ENCODE data around the gene GLYR1. TPM values are rescaled to one million over a fixed set of nuclear protein-coding genes. Genes with fewer than 3 reads are reported as not detected.

Gene GLYR1
- total and polyA plus RNA-seq, 10 of the 15 experiments (the other 5 are each of a cell fraction or from before 2014, with no cell fraction given) = 7.3 to 90.2 (median 57.2) TPM

GRCh38 chr16:4803401-4803844 is 43.7 kb downstream of the GLYR1 start (continued):
- TF ChIP-seq MAX (IDR thresholded peaks at IDR 0.05; ENCODE audit: low read depth, low read length) = no peak
- TF ChIP-seq PKNOX1 (IDR thresholded peaks at IDR 0.05) = no peak
- TF ChIP-seq TARDBP (IDR thresholded peaks at IDR 0.05; ENCODE audit: borderline replicate concordance) = no peak
- TF ChIP-seq MYC (IDR thresholded peaks at IDR 0.05; ENCODE audit: insufficient read depth, insufficient read length, insufficient replicate concordance, low read length, severe bottlenecking) = no peak
- no peak for TF ChIP-seq RBBP5 (conservative IDR thresholded peaks at IDR 0.05)
- TF ChIP-seq NKRF (conservative IDR thresholded peaks at IDR 0.05) = no peak
- TF ChIP-seq EGR1 (IDR thresholded peaks at IDR 0.05; ENCODE audit: borderline replicate concordance in 1 of 2, low read depth in 2 of 2, low read length in 2 of 2) = no peak
